HG03571 (cell line): ENCODE results near the gene CPT1A.
A peak's percentile ranks its signal among the peaks of the same experiment; 100 is the strongest.

Experiments
- ATAC-seq: cut with Tn5 transposase; IDR thresholded peaks from one replicate; pipeline ENCODE4 v1.9.1; 2021; ENCODE audit not compliant: unreplicated experiment

CPT1A gene

DNA sequence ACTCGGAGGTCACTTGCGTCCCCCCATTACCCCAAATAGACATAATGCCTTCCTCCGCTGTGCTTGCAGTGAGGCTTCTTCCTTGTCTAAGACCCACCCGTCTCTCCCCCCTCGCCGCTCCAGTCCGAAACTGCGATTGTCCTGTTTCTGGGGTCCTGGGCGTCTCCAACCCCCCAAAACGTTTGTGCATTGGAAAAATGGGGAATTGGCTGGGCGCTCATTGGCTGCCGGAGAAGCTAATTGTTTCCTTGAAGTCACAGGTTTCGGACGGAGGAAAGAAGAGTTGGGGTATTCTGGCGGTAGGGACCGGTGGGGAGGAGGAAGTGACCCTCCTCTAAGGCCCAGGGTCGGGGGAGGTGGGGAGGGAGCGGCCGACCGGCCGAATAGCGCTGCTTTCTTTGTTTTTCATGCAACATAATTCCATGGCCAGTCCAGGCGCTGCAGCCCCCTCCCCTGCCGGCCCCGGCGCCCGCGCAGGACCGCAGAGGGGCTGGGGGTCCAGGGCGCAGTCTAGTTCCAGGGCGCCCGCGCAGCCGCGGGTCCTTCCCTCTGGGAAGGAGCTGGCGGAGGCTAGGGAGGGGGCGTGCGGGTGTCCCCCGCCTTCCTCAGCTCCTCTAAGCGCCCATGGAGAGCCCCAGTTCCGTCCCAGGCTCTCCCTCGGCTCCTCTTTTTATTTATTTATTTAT, 12.7 kb upstream of the CPT1A start:
- ATAC-seq = no peak

- ATAC-seq = no peak
Measured at GRCh38 chr11:68852628-68853027, 10.9 kb upstream of the CPT1A start.

DNA sequence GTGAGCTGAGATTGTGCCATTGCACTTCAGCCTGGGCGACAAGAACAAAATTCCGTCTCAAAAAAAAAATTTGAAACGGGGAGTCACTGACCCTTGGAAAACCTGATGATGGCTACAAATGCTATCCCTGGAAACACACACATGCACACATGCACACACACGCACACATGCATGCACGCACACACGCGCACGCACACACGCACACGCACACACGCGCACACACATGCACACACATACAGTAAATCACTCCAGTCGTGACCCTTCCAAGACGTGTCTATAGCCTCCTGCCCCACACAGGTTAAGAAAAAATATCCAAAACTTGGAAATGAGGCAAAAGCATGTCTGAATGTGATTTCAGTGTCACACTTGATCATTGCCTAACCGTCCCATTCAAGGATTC, 6.7 kb upstream of the CPT1A start:
- no peak for ATAC-seq

- ATAC-seq = no peak
Measured at GRCh38 chr11:68847395-68847794, 5.7 kb upstream of the CPT1A start.

DNA sequence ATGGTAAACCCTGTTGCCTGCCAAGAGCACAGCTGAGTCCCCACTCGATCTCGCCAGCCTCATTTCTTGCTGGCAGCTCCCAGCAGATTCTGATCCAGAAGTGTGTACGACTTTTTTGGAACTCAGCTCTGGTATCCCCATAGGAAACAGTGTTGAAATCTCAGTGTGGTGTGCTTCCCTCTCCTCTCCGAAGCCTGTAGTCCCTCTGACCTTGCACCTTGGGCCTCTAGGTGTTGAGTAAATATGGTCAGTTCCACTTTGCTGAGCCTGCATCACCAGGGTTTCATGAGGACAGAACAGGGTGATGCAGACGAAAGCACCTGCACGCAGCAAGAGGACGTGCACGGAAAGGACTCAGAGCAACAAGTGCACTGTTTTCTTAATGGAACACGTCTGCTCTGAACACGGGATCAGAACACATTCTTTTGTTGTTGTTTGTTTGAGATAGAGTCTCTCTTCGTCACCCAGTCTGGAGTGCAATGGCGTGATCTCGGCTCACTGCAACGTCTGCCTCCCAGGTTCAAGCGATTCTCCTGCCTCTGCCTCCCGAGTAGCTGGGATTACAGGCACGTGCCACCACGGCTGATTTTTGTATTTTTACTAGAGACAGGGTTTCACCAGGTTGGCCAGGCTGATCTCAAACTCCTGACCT, 3.8 kb upstream of the CPT1A start:
- ATAC-seq = no peak

- ATAC-seq = no peak
Measured at GRCh38 chr11:68844801-68845200, 3.1 kb upstream of the CPT1A start.

DNA sequence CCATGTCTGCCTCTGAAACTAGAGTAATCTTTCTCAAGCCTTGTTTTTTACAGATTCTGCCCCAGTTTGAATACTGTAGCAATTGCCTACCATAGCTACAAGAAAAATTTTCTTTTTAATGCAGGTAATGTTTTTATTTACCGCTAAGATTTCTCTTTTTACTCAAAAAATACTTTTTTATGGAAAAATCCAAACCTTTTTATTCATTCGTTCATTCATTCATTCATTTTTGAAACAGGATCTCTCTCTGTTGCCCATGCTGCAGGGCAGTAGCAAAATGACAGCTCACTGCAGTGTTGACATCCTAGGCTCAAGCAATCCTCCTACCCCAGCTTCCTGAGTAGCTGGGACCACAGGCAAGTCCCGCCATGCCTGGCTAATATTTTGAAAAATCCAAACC, 2.7 kb upstream of the CPT1A start:
- no peak for ATAC-seq

- peak; percentile 45 for ATAC-seq
Measured at GRCh38 chr11:68843703-68844312, 2.1 kb upstream of the CPT1A start.

DNA sequence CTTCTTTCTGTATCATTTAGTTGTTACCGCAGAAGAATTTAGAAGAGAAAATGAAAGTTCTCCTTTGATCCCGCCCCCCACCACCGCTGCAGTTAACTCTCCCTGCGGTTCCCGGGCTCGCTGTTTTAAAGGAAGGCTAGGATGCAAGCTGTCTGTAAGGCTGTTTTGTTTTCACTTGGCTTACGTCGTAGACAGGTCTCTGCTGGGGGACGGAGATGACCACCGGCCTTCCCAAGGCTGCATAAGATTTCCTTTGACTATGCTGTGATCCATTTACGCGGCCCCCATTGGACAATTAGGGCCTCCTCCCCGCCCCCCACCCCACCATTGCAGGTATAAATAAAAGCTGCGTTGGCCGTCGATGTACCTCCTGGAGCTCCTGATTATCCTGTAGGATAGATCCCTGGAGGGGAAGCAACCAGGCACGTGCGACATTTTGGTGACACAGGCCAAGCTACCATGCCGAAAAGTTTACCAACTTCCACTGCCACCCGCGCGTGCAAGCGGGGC, 1.4 kb upstream of the CPT1A start:
- ATAC-seq = no peak

- ATAC-seq = no peak
Measured at GRCh38 chr11:68842427-68843051, 823 bp upstream of the CPT1A start.

DNA sequence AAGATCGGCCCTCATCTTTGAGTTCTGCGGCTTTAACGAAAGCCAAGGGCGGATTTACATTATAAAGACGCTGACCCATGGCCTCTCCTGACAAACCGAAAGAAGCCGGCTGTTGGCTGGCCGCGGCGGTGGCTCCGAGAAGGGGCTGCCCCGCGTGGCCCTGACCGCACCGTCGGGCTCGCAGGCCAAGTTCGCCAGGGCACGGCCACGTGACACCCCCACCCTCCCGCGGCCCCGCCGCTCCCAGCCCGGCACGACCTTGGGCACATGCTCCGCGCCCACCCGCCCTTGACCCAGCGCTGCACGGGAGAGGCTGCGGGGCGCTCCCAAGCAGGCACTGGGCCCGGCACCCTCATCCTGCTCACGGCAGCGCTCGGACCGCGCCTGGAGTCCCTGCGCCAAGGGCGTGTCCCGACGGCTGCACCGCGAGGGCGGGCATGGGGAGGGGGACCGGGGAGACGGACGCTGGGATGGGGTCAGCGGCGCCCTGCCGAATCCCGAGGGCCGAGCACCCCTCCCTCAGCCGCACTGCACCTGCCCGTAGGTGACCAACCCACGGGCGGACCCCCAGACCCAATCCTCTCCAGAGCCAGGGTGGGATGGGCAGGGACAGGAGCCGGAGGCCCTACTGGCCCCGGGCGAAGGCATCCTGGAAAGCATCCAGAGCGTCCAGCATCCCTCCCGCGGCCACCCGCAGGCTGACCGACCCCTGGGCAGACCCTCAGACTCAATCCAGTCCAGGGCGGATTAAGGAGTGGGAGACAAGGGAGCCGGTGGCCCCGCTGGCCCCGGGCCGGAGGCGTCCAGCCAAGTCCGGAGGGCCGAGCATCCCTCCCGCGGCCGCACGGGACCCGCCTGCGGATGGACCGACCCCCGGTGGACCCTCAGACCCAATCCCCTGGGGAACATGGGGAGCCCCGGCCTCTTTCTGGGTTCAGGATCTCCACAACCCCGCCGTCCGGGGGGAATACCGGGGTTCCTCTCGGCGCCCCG, 759 bp downstream of the CPT1A start:
- ATAC-seq = no peak

DNA sequence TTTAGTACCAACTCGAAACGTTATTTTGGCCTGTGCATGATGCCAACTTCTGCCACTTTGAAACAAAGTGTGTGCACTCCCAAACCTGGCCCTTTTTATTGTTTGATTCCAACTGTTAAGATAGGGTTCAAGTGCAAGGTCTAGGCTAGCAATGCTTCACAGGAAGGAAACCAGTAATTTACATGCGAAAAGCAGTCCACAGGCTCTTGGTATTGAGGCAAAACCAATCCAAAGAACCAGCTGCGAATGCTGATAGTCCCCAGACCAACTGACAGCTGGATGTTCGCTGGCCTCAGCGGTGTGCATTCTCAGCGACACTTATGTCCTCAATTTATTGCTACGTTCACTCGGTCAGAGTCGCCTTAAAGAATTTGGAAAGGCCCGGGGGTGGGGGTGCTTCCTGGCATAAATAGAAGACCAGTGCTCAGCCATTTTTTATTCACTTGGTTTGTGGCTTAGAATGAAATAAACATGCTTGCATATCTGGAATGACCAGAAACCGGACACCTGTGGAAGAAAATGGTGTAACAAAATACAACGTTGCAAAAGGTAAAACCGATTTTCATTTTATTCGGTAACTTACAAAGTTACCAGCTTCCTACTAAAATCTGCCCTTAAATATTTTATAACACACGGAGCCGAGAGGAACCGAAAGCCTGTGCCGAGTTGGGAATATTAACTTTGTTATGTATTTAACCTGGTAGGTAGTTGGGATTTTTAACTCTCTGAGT, 1.6 kb downstream of the CPT1A start:
- ATAC-seq = no peak

DNA sequence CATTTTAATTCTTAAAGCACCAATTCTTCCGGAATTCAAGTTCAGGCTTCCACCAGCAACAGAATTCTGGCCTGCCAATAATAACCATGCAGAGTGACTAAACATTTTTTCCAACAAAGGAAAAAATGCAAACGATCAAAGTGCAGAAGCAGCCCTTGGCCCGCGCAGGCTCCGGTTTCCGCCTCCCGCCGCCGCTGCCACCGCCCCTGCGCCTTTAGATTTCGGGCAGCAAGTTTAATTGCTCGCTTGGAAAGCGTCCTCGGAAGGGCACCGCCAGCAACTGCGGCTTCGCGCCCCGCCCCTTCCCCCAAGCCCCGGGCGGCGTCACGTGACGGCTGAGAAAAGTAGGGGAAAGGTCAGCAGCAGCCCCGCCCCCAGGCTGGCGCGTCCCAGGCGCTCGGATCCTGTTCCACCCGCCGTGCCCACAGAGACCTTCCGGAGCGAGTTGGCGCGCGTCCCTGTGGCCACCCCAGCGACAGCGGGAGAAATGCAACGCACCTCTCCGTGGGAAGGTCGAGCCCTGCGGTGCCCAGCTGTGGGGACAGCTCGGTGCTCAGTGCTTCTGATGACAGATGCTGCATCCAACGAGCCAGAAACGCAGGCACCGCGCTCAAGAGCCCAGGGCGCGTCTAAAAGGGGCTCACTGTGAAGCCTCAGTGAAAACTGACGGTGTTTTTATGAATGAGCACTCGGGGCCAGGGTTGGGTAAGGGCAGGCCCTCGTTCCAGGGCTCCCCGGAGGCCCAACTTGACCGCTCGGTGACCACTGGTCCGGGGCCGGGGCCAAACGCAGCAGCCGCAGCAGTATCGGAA, 2.5 kb downstream of the CPT1A start:
- ATAC-seq = no peak

GRCh38 chr11:68838572-68838964, 3.1 kb downstream of the CPT1A start:
- ATAC-seq = no peak

DNA sequence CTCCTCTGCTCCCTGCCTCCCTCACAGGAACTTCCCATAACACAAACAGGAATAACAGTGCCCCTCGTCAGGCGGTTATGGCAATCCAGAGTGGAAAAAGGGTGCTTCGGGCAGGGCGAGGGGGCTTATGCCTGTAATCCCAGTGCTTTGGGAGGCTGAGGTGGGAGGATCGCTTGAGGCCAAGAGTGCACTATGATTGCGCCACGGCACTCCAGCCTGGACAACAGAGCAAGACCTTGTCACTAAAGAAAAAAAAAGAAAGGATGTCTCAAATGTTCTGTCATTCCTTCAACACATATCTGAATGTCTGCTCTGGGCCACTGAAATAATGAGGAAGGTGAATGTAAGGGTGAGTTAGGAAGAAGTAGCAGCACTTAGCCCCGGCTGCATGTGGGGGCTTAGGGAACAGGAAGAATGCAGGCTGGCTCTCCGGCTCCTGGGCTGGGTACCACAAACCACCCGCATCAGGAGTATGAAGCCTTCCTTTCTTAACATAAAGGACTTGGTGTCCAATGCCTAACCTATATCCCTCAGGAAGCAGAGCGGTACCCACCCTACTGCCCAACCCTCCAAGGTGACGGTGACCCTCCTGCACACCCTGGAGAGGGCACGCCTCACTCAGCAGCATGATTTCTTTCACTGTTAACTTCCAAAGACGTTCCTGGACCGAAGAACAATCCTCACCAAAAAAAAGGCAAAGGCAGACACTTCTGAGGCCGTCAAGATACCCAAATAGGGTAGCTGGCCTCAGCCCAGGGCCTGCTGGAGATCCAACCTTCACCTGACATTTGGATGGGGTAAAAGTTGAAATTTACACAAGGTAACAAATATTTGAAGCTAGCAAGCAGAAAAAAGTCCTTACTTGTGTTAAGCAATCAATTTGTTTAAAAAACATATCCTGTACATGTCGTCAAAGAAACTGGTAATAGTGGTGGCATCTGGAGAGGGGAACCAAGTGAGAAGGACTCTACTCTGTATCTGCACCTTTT, 3.8 kb downstream of the CPT1A start:
- ATAC-seq = no peak

DNA sequence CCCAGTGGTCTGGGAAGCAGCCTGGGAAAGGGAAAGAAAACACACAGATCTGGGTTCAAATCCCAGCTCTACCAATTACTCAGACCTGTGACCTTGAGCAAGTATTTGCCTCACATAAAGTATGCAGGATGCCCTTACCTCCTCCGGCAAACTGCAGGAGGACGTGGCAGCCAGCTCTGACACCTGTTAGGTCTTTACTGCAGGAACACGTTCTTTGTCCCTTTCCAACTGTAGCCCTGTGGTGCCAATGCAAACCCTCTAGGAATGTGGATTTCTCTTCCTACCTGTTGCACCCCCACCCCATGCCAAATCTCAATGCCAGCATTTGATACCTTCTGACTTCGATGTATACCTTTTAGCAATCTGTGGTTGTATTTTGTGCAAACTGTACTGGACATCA, 6.0 kb downstream of the CPT1A start:
- ATAC-seq = no peak

DNA sequence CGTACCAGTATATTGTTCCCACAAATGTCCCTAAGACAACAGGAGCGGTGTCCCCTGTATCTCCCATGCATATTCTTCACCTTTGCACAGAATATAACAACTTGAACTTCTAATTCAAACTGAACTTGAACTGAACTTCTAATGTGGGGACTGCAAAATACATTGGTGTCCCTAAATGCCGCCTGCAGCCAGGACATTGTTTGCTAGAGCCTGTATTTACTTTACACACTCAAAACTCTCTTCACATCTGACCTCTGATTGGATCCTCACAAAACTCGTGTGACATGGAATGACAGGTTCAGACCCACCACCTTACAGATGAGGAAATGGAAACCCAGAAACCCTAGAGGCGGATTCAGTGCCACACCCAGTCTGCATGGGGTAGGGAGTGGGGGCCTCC, 6.4 kb downstream of the CPT1A start:
- no peak for ATAC-seq
